Measurements from ENCODE around the gene FOXJ2. TPM values are rescaled to one million over a fixed set of nuclear protein-coding genes. Genes with fewer than 3 reads are reported as not detected.

Gene FOXJ2
- polyA plus RNA-seq, 1 of the 3 experiments (the other 2 are of a cell fraction): 3.4 TPM

- CTCF ChIA-PET: interaction anchor here (1.8 kb wide), 1 partner anchor 18 kb away, joined by 6 read pairs; no protein-coding TSS in a partner anchor
- no peaks in the 10 kb centered on the region for H4K20me1 ChIP-seq (ENCODE audit: insufficient read depth)
- DNase-seq: no peak
- H2AFZ ChIP-seq (ENCODE audit: low read depth): peak overlapping the region; percentile 100
- POLR2A ChIA-PET: no interaction called here
- no peak overlapping the region for H3K9ac ChIP-seq
- TF ChIP-seq RXRA (IDR thresholded peaks at IDR 0.05; ENCODE audit: borderline replicate concordance, low read depth) (no peak), POLR2AphosphoS5 (IDR thresholded peaks at IDR 0.05; ENCODE audit: low read depth, low read length) (no peak)
- H3K27ac ChIP-seq (ENCODE audit: low read depth in 2 of 2, low read length in 1 of 2): peak overlapping the region in 1 of 2 experiments; percentile 100; a peak in 1 of 4 replicates
- H3F3A ChIP-seq (replicated peaks; ENCODE audit: insufficient read depth): peaks cover 25% of the 10 kb centered on the region
- H3K4me2 ChIP-seq: no peak overlapping the region
- H3K36me3 ChIP-seq (replicated peaks in 1 of 2; ENCODE audit: control insufficient read depth in 1 of 2, insufficient read depth in 2 of 2, low read length in 1 of 2): no peaks in the 10 kb centered on the region
- 66% methylated on average over 5 of the region's 5 CpGs for WGBS (ENCODE audit: low lambda C conversion rate)
- H3K4me3 ChIP-seq (ENCODE audit: low read depth in 2 of 2, low read length in 1 of 2): peak overlapping the region; percentile 20 to 58; a peak in 1 of 4 replicates
- no peaks in the 10 kb centered on the region; the same call in 1 of the 2 replicates for H3K27me3 ChIP-seq (ENCODE audit: insufficient read depth)
- H3K4me1 ChIP-seq (ENCODE audit: control insufficient read depth in 1 of 2, insufficient read depth in 2 of 2, low read depth in 1 of 2, low read length in 1 of 2): peaks cover 0 to 4% of the 10 kb centered on the region in 2 experiments; a peak in 1 of 4 replicates
- H3K9me3 ChIP-seq: no peaks in the 10 kb centered on the region
- peaks cover 3% of the 10 kb centered on the region for H3K79me2 ChIP-seq (ENCODE audit: insufficient read depth)
- no peaks in the 10 kb centered on the region for H3K9me2 ChIP-seq
Observed at GRCh38 chr12:8027856-8028255, 4.7 kb upstream of the FOXJ2 start.

- no peak overlapping the region for H3K9ac ChIP-seq
Observed at GRCh38 chr12:8028267-8028666, 4.2 kb upstream of the FOXJ2 start.

More at GRCh38 chr12:8028267-8028666, 4.2 kb upstream of the FOXJ2 start:
- H3K27ac ChIP-seq (ENCODE audit: low read depth in 2 of 2, low read length in 1 of 2): no peak overlapping the region
- H3K36me3 ChIP-seq (replicated peaks in 1 of 2; ENCODE audit: control insufficient read depth in 1 of 2, insufficient read depth in 2 of 2, low read length in 1 of 2): no peaks in the 10 kb centered on the region
- no peaks in the 10 kb centered on the region for H3K9me3 ChIP-seq
- peaks cover 3% of the 10 kb centered on the region for H3K79me2 ChIP-seq (ENCODE audit: insufficient read depth)
- H3F3A ChIP-seq (replicated peaks; ENCODE audit: insufficient read depth): peaks cover 25% of the 10 kb centered on the region
- H2AFZ ChIP-seq (ENCODE audit: low read depth): no peak overlapping the region
- 96% methylated on average over 15 of the region's 15 CpGs for WGBS (ENCODE audit: low lambda C conversion rate)
- H4K20me1 ChIP-seq (ENCODE audit: insufficient read depth): no peaks in the 10 kb centered on the region
- H3K4me3 ChIP-seq (ENCODE audit: low read depth in 2 of 2, low read length in 1 of 2): no peak overlapping the region
- H3K9me2 ChIP-seq: no peaks in the 10 kb centered on the region
- DNase-seq: no peak
- peaks cover 0 to 5% of the 10 kb centered on the region in 2 experiments; a peak in 1 of 4 replicates for H3K4me1 ChIP-seq (ENCODE audit: control insufficient read depth in 1 of 2, insufficient read depth in 2 of 2, low read depth in 1 of 2, low read length in 1 of 2)
- TF ChIP-seq FOSL2 (IDR thresholded peaks at IDR 0.05; ENCODE audit: borderline replicate concordance, low read depth) (no peak), GATA2 (CRISPR knock-in tag; IDR thresholded peaks at IDR 0.05) (no peak), FOXJ3 (CRISPR knock-in tag; IDR thresholded peaks at IDR 0.05) (no peak), TEAD4 (IDR thresholded peaks at IDR 0.05; ENCODE audit: borderline replicate concordance, insufficient read depth) (no peak), NRF1 (IDR thresholded peaks at IDR 0.05; ENCODE audit: low read depth, low read length) (no peak), ELF1 (IDR thresholded peaks at IDR 0.05) (no peak), USF1 (IDR thresholded peaks at IDR 0.05; ENCODE audit: borderline replicate concordance, low read depth) (no peak), RFX5 (IDR thresholded peaks at IDR 0.05; ENCODE audit: low read length) (no peak), TAF1 (IDR thresholded peaks at IDR 0.05; ENCODE audit: borderline replicate concordance, low read depth, low read length) (no peak), PBX3 (IDR thresholded peaks at IDR 0.05) (no peak), MEF2A (IDR thresholded peaks at IDR 0.05; ENCODE audit: borderline replicate concordance, low read depth) (no peak), SIN3A (IDR thresholded peaks at IDR 0.05; ENCODE audit: borderline replicate concordance, low read depth, low read length) (no peak), SMC3 (IDR thresholded peaks at IDR 0.05; ENCODE audit: low read depth, low read length) (no peak)
- TF ChIP-seq, protein P1, sequence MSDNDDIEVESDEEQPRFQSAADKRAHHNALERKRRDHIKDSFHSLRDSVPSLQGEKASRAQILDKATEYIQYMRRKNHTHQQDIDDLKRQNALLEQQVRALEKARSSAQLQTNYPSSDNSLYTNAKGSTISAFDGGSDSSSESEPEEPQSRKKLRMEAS (IDR thresholded peaks at IDR 0.05; ENCODE audit: low read depth): no peak
- TF ChIP-seq, protein P2, sequence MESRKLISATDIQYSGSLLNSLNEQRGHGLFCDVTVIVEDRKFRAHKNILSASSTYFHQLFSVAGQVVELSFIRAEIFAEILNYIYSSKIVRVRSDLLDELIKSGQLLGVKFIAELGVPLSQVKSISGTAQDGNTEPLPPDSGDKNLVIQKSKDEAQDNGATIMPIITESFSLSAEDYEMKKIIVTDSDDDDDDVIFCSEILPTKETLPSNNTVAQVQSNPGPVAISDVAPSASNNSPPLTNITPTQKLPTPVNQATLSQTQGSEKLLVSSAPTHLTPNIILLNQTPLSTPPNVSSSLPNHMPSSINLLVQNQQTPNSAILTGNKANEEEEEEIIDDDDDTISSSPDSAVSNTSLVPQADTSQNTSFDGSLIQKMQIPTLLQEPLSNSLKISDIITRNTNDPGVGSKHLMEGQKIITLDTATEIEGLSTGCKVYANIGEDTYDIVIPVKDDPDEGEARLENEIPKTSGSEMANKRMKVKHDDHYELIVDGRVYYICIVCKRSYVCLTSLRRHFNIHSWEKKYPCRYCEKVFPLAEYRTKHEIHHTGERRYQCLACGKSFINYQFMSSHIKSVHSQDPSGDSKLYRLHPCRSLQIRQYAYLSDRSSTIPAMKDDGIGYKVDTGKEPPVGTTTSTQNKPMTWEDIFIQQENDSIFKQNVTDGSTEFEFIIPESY (IDR thresholded peaks at IDR 0.05; ENCODE audit: borderline replicate concordance, low read depth): no peak
- CTCF ChIA-PET: interaction anchor here (1.8 kb wide), 1 partner anchor 18 kb away, joined by 6 read pairs; no protein-coding TSS in a partner anchor
- POLR2A ChIA-PET: no interaction called here
- no peaks in the 10 kb centered on the region for H3K27me3 ChIP-seq (ENCODE audit: insufficient read depth)
- H3K4me2 ChIP-seq: no peak overlapping the region

Measured in SK-N-SH (cell line).